ENCODE data around the gene KLF11. TPM values are rescaled to one million over a fixed set of nuclear protein-coding genes. Genes with fewer than 3 reads are reported as not detected.
"Not testable (repeated sequence)": the region's sequence is repeated elsewhere in the genome, so short reads cannot be mapped to it uniquely, and the experiment has no call there.

The KLF11 gene
- total and polyA plus RNA-seq, 9 of the 15 experiments (the other 6 are each of a cell fraction or from before 2014, with no cell fraction given), result 2.1 to 13.4 (median 6.5) TPM

GRCh38 chr2:10014418-10015190, 28.7 kb upstream of the KLF11 start (continued):
- no peak for TF ChIP-seq ZBTB49 (CRISPR knock-in tag; IDR thresholded peaks at IDR 0.05; ENCODE audit: borderline replicate concordance)
- TF ChIP-seq NRF1 (conservative IDR thresholded peaks at IDR 0.05 in 1 of 2, IDR thresholded peaks at IDR 0.05 in 1 of 2), result no peak
- TF ChIP-seq GTF2B (IDR thresholded peaks at IDR 0.05; ENCODE audit: extremely low read depth, insufficient read length), result no peak
- TF ChIP-seq NFE2 (IDR thresholded peaks at IDR 0.05; ENCODE audit: low read depth), result no peak
- no peak for TF ChIP-seq MBD1 (CRISPR knock-in tag; IDR thresholded peaks at IDR 0.05)

- CTCF ChIA-PET (ENCODE audit: low intra/inter-chr PET ratio); in situ Hi-C loops (cut with MboI); POLR2A ChIA-PET; H3K4me2 ChIP-seq (ENCODE audit: insufficient read depth, low read length); H3K27me3 ChIP-seq (ENCODE audit: control insufficient read depth in 2 of 2, insufficient read depth in 2 of 2, low read length in 2 of 2); H2AFZ ChIP-seq (ENCODE audit: low read depth, low read length); DNase-seq (ENCODE audit: extremely low read depth in 1 of 4, low spot score in 3 of 4); ATAC-seq; H4K20me1 ChIP-seq (replicated peaks; ENCODE audit: control insufficient read depth, insufficient read depth, low read length); H3K9me1 ChIP-seq (ENCODE audit: control insufficient read depth, insufficient read depth, low read length); FAIRE-seq; BruUV-seq (replicated peaks); H3K36me3 ChIP-seq (ENCODE audit: control insufficient read depth, insufficient read depth, low read length); H3K4me3 ChIP-seq; H3K79me2 ChIP-seq (ENCODE audit: control insufficient read depth, insufficient read depth, low read length); H3K9ac ChIP-seq (ENCODE audit: insufficient read depth in 1 of 2, low read depth in 2 of 2, low read length in 2 of 2); intact Hi-C loops (cut with micrococcal nuclease); H3K27ac ChIP-seq (ENCODE audit: extremely low read depth, low read depth, low read length); H3K9me3 ChIP-seq (replicated peaks; ENCODE audit: control insufficient read depth, insufficient read depth, low read depth, low read length): not testable (repeated sequence)
- 83% methylated on average over 8 of the region's 44 CpGs for WGBS (ENCODE audit: insufficient coverage, low coverage, missing lambda C conversion rate)
- peaks cover 6 to 31% of the 10 kb centered on the region in 2 experiments; a peak in 4 of 5 replicates for H3K4me1 ChIP-seq (replicated peaks in 1 of 2; ENCODE audit: control insufficient read depth in 2 of 2, insufficient read depth in 2 of 2, low read length in 2 of 2)
These were observed 27.9 kb upstream of the KLF11 start for GRCh38 chr2:10015376-10015989.
